Breast epithelium (tissue), 3 donors: Measurements from ENCODE around the gene OCA2.

Source experiments
- CTCF ChIP-seq, 3 donors: fragments of 450-650 bp; IDR thresholded peaks; one replicate each; pipeline ENCODE4 v1.5.1; 2016 to 2017; ENCODE audit warnings: antibody characterized with exemption in 3 of 3, mild to moderate bottlenecking in 3 of 3, moderate library complexity in 3 of 3
- POLR2A ChIP-seq: fragments of 450-650 bp; IDR thresholded peaks from one replicate; pipeline ENCODE4 v1.6.1; 2016; ENCODE audit warnings: antibody characterized with exemption, mild to moderate bottlenecking, moderate library complexity

GRCh38 chr15:27851858-27852210 is 247.3 kb downstream of the OCA2 start:
- TF ChIP-seq CTCF (IDR thresholded peaks at IDR 0.05) (no peak), POLR2A (no peak)
